Right lobe of liver (tissue), 6 donors: ENCODE results near the gene MAP4K2. TPM values are rescaled to one million over a fixed set of nuclear protein-coding genes. Genes with fewer than 3 reads are reported as not detected.

ENCODE experiments used
- ATAC-seq, 4 donors: fragments of 200-7000 bp; cut with Tn5 transposase; one replicate each; pipeline ENCODE4 v1.9.1; 2020; ENCODE audit warnings: mild to moderate bottlenecking in 4 of 4, moderate library complexity in 4 of 4
- DNase-seq, 3 donors: peaks; one replicate each; pipeline ENCODE4 v3.0.0-alpha.2; 2020
- H3K27ac ChIP-seq, 3 donors: fragments of 200-600 bp; one replicate each; pipeline ENCODE4 v1.8.0; 2022
- H3K27me3 ChIP-seq, 2 donors: fragments of 200-600 bp; one replicate each; pipeline ENCODE4 v1.8.0; 2022
- H3K36me3 ChIP-seq, 4 donors: fragments of 200-600 bp; sonication (generic) in 1 of 4; one replicate each; pipeline versions ENCODE4 v1.5.1 to v1.8.0; 2017 to 2022; ENCODE audit warnings: control low read depth in 1 of 4
- H3K4me1 ChIP-seq, 4 donors: fragments of 200-600 bp; sonication (generic) in 1 of 4; one replicate each; pipeline versions ENCODE4 v1.5.1 to v1.8.0; 2017 to 2022; ENCODE audit warnings: control low read depth in 1 of 4
- H3K4me3 ChIP-seq, 3 donors: fragments of 200-600 bp; one replicate each; pipeline ENCODE4 v1.8.0; 2022
- H3K9me3 ChIP-seq, 4 donors: fragments of 200-600 bp; sonication (generic) in 1 of 4; one replicate each; pipeline versions ENCODE4 v1.5.1 to v1.8.0; 2017 to 2022; ENCODE audit warnings: control low read depth in 1 of 4
- POLR2A ChIP-seq: fragments of 450-650 bp; IDR thresholded peaks from one replicate; pipeline ENCODE4 v1.6.1; 2017; ENCODE audit warnings: antibody characterized with exemption, mild to moderate bottlenecking
- WGBS: methylation state at CpG from one replicate; pipeline ENCODE4 v1.1.6; 2018; ENCODE audit warnings: low coverage, low lambda C conversion rate; ENCODE audit not compliant: insufficient coverage; ENCODE audit errors: missing lambda C conversion rate; 5-methylcytosine and 5-hydroxymethylcytosine counted together
- intact Hi-C, 2 donors: fragments of 100-400 bp; cut with DNase I; formaldehyde crosslinking; loops; one replicate each; pipeline versions ENCODE4 v1.11.2 to v1.14.1; 2022
- total RNA-seq, 6 experiments: library from RNA; depleted of rRNA in 2 of 6; stranded (reverse); fragments of >200 nt in 2 of 6; fragmentation: NEBNext Ultra II Directional in 3 of 6; extraction: Animal tissue kit (Norgen Biotek cat#: 25700) in 3 of 6; gene quantifications; one replicate each; pipeline versions ENCODE4 v1.1.0 to v1.2.4, GENCODE V29; 2016 to 2023
- TF ChIP-seq, protein P1 (sequence below), 4 donors: fragments of 200-600 bp in 3 of 4; fragments of 450-650 bp in 1 of 4; IDR thresholded peaks; one replicate each; pipeline versions ENCODE4 v1.5.1 to v1.8.0; 2016 to 2022; ENCODE audit warnings: antibody characterized with exemption in 4 of 4, mild to moderate bottlenecking in 2 of 4
- donor health status: DM: no; HTN: yes; CAD: no.
- donor health status: DM: no; HTN: no; CAD: no.
- donor health status: DM: no; HTN: no; CAD: no.
- donor health status: DM: no; HTN: yes; CAD: no.
- donor health status: DM: no; HTN: yes; CAD: no.

The MAP4K2 gene
- total RNA-seq, 6 experiments from 2014 or later, result 3.4 to 14.7 (median 4.8) TPM

DNA sequence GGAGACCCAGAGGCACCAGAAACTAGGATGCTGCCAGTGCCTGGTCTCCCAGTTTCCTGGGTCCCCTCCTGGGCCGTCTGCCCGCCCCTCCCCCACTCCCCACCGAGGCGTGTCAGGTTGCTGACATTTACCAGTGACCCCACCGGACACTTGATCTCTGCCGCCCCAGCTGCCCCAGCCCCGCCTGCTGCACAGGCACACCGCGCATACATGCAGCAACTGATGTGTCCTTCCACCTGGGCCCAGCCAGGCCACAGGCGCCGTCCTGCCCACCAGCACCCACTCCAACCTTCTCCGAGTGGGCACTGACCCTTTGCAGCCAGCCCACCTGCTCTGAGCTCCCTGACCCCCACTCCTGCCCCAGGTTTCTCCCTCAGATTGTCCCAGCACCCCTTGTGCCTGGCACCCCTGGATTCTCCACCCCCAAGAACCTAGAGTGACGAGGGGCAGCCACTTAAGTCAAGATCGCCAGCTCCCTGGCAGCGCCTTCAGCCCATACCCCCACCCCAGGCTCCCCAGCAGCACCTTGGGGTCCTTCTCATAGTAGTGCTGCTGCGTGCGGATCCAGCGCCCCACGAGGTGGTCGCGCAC, 43.8 kb downstream of the MAP4K2 start:
- ATAC-seq, result no peak
- Histone ChIP-seq H3K27ac (no peak overlapping the region), H3K4me3 (no peak overlapping the region), H3K27me3 (no peaks in the 10 kb centered on the region), H3K9me3 (no peaks in the 10 kb centered on the region), H3K36me3 (peaks cover 0 to 15% (median 4%) of the 10 kb centered on the region in 4 donors), H3K4me1 (no peaks in the 10 kb centered on the region)
- 69% methylated on average over 8 of the region's 21 CpGs for WGBS
- TF ChIP-seq, protein P1, sequence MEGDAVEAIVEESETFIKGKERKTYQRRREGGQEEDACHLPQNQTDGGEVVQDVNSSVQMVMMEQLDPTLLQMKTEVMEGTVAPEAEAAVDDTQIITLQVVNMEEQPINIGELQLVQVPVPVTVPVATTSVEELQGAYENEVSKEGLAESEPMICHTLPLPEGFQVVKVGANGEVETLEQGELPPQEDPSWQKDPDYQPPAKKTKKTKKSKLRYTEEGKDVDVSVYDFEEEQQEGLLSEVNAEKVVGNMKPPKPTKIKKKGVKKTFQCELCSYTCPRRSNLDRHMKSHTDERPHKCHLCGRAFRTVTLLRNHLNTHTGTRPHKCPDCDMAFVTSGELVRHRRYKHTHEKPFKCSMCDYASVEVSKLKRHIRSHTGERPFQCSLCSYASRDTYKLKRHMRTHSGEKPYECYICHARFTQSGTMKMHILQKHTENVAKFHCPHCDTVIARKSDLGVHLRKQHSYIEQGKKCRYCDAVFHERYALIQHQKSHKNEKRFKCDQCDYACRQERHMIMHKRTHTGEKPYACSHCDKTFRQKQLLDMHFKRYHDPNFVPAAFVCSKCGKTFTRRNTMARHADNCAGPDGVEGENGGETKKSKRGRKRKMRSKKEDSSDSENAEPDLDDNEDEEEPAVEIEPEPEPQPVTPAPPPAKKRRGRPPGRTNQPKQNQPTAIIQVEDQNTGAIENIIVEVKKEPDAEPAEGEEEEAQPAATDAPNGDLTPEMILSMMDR (IDR thresholded peaks at IDR 0.05), result no peak
- TF ChIP-seq POLR2A, result no peak
- DNase-seq, result peak in 1 of 3 donors; percentile 51
- intact Hi-C loops, result no loop called here

DNA sequence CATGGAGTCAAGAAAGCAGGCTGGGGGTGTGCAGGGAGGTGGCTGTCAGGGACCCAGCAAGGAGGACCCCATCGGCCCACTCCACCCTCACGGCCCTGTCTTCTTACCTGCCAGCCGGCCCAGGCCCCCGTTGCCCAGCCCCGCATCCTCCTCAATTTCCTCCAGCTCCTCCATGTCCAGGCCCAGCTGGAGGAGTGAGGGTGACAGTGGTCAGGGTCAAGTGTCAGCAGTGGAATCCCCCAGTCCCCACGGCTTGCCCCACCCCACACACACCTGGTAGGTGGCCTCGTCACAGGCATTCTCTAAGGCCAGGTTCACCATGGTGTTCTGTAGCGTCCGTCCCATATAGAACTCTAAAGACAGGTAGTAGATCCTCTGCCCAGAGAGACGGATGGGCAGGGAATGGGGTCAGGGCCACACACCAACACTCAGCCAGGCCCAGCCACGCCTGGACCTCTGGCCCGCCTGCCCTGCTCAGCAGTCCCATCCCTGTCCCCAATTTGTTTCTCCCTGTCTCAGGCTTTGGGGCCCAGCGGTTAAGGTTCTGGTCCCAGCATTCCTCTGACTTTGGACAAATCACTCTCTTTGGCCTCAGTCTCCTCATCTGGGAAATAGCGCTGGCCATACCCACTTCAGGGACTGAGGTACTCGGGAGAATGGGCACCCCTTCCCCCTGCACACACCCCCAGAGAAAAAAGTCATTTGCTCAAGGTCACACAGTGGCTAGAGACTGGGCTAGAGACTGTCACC, 44.5 kb downstream of the MAP4K2 start:
- ATAC-seq (no peak), DNase-seq (peak in 1 of 3 donors; percentile 51)
- WGBS, result 89% methylated on average over 5 of the region's 15 CpGs
- TF ChIP-seq POLR2A, result no peak
- TF ChIP-seq, protein P1 (IDR thresholded peaks at IDR 0.05), result no peak
- Histone ChIP-seq H3K27me3 (no peaks in the 10 kb centered on the region), H3K27ac (no peak overlapping the region), H3K9me3 (no peaks in the 10 kb centered on the region), H3K36me3 (peaks cover 0 to 7% (median under 1%) of the 10 kb centered on the region in 4 donors), H3K4me1 (no peaks in the 10 kb centered on the region), H3K4me3 (no peak overlapping the region)
- intact Hi-C loops, result no loop called here

DNA sequence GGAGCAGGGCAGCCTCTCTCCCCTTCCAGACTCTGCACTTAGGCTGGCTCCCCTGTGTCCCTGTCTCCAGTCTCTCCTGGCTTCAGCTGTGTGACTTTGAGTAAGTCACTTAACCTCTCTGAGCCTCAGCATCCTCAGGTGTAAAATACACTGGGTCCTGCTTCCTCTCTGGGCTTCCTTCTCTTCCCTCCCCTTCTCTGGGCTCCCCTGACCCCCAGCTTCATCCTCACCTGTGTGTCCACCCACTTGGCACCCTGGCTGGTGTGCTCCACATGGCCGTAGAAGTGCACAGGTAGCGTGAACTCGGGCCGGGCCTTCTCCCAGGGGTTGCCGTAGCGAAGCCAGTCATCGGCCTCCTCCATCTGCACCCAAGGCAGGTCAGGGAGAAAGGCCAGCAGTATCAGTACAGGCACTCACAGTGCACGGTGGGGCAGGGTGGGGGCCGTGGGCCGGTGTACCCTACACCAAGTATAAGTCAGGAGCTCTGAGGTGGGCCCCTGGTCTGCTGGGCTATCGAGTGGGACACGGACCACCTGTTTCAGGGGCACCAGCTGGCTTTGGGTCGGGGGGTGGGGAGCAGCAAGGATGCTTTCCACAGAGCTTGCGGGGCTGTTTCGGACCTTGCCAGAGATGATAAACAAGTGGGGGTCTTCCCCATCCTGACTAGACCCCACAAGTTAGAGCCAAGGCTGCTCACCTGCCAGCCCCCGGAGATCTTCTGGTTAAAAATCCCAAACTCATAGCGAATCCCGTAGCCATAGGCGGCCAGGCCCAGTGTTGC, 45.3 kb downstream of the MAP4K2 start:
- peak in 1 of 3 donors; percentile 49 for DNase-seq

DNA sequence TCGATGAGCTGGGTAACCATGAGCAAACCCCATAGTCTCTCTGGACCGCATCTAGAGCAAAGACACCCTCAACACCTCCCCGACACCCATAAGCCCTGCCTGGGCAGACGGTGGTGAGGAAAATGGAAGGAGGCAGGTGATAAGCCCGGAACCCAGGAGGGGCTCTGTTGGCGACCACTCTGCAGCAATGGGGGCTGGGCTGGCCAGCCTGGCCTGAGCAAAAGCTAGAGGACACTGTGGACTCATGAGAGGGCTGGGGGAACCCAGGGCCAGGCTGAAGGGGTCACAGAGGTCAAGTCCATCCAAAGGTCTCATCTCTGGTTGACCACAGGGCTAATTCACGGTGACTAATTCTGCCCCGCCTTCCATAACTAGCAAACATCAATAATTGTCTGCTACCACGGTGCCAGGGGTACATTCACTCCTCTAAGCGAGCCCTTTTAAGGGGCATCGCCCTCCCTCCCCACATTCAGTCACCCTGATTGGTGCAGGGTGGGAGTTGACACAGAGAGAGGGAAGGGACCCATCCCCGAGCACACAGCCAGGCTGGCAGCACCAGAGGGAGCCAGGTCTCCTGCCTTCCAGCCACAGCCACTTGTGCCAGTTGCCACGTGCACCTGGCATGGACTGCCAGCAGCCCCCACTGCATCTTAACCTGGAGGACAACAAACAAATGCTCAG, 47.2 kb downstream of the MAP4K2 start:
- intact Hi-C loops, result no loop called here
- DNase-seq, result peak in 1 of 3 donors; percentile 37
- no peak for TF ChIP-seq POLR2A
- TF ChIP-seq, protein P1 (IDR thresholded peaks at IDR 0.05), result no peak
- ATAC-seq, result no peak
- 60% methylated on average over 1 of the region's 13 CpGs for WGBS
- Histone ChIP-seq H3K9me3 (no peaks in the 10 kb centered on the region), H3K4me1 (no peaks in the 10 kb centered on the region), H3K36me3 (no peaks in the 10 kb centered on the region), H3K27ac (no peak overlapping the region), H3K4me3 (no peak overlapping the region), H3K27me3 (no peaks in the 10 kb centered on the region)

More for the DNA sequence above, 45.3 kb downstream of the MAP4K2 start:
- 90% methylated on average over 5 of the region's 19 CpGs for WGBS
- H3K27ac ChIP-seq, result no peak overlapping the region
- peaks cover 0 to under 1% (median 0%) of the 10 kb centered on the region in 4 donors for H3K36me3 ChIP-seq
- no peaks in the 10 kb centered on the region for H3K4me1 ChIP-seq
- no peak for ATAC-seq
- H3K4me3 ChIP-seq, result no peak overlapping the region
- no peaks in the 10 kb centered on the region for H3K9me3 ChIP-seq
- H3K27me3 ChIP-seq, result no peaks in the 10 kb centered on the region
- intact Hi-C loops, result no loop called here
- no peak for TF ChIP-seq POLR2A
- TF ChIP-seq, protein P1 (IDR thresholded peaks at IDR 0.05), result no peak
